HepG2 (cell line): Measurements from ENCODE around the gene RPS27A. TPM values are rescaled to one million over a fixed set of nuclear protein-coding genes. Genes with fewer than 3 reads are reported as not detected.
A peak's percentile ranks its signal among the peaks of the same experiment; 100 is the strongest.

Experiments
- ATAC-seq: fragments of 200-7000 bp; cut with Tn5 transposase; 3 replicates; pipeline ENCODE4 v1.9.1; 2020; ENCODE audit warnings: mild to moderate bottlenecking, moderate library complexity
- Bru-seq: library from RNA; stranded (reverse); fragments of 400-500 nt; gene quantifications from one replicate; lab custom pipeline; 2021; lab: Mats Ljungman, UMichigan
- BruChase-seq, 2 experiments: library from RNA; stranded (reverse); fragments of 400-500 nt; gene quantifications; one replicate each; lab custom pipeline; 2021; lab: Mats Ljungman, UMichigan
- BruUV-seq: library from RNA; stranded (reverse); fragments of 400-500 nt; replicated peaks from 2 replicates; lab custom pipeline; 2021; lab: Mats Ljungman, UMichigan
- CTCF ChIA-PET: fragments of 300-600 bp; formaldehyde crosslinking; extraction: SDS; loops from one replicate; lab custom pipeline; 2021; ENCODE audit warnings: low total read pairs, inconsistent platforms, low intra/inter-chr PET ratio; lab: Yijun Ruan, JAX
- POLR2A ChIA-PET: fragments of 350-600 bp; sonication (Branson Sonifier 250); formaldehyde crosslinking; loops from one replicate; lab custom pipeline; 2020; ENCODE audit warnings: antibody characterized with exemption, inconsistent platforms; lab: Yijun Ruan, JAX
- DNase-seq: peaks from one replicate; pipeline ENCODE4 v3.0.0-alpha.2; 2015; ENCODE audit warnings: low spot score
- FAIRE-seq: peaks from 3 replicates; lab custom pipeline; 2011; peaks lifted over from hg19 to GRCh38; lab: Jason Lieb, UNC
- H2AFZ ChIP-seq: one replicate; pipeline ENCODE4 v1.6.1; 2011; ENCODE audit warnings: low read length, inconsistent platforms
- H3K27ac ChIP-seq: fragments of 300-600 bp; 3 replicates; pipeline ENCODE4 v1.8.0; 2011; ENCODE audit warnings: mixed run types, mild to moderate bottlenecking, mixed read lengths, low read length, inconsistent platforms; ENCODE audit not compliant: insufficient read depth; ENCODE audit errors: extremely low read length
- H3K27me3 ChIP-seq, 2 experiments: fragments of 200-600 bp in 1 of 2; 2 replicates in 1 of 2; 3 replicates in 1 of 2; pipeline versions ENCODE4 v1.6.0 to v1.8.0; 2011; ENCODE audit warnings: low read length in 2 of 2, mild to moderate bottlenecking in 2 of 2, moderate library complexity in 2 of 2, inconsistent platforms in 1 of 2; ENCODE audit not compliant: insufficient read depth in 2 of 2, control insufficient read depth in 1 of 2
- H3K36me3 ChIP-seq, 2 experiments: fragments of 200-600 bp in 1 of 2; replicated peaks in 1 of 2; 2 replicates in 1 of 2; 3 replicates in 1 of 2; pipeline versions ENCODE4 v1.5.1 to v1.8.0; 2011; ENCODE audit warnings: low read length in 2 of 2, inconsistent platforms in 1 of 2; ENCODE audit not compliant: insufficient read depth in 2 of 2, control insufficient read depth in 1 of 2
- H3K4me1 ChIP-seq: 2 replicates; pipeline ENCODE4 v1.5.1; 2012; ENCODE audit warnings: low read length, inconsistent platforms; ENCODE audit not compliant: insufficient read depth
- H3K4me2 ChIP-seq: 2 replicates; pipeline ENCODE4 v1.6.0; 2011; ENCODE audit warnings: low read depth, low read length, inconsistent platforms
- H3K4me3 ChIP-seq, 3 experiments: fragments of 200-600 bp in 1 of 3; sonication (generic), shearing (Covaris generic) in 1 of 3; replicated peaks in 1 of 3; 2 replicates each; pipeline ENCODE4 v1.5.1; 2011 to 2016; ENCODE audit warnings: low read length in 3 of 3, inconsistent platforms in 2 of 3, low read depth in 2 of 3, mild to moderate bottlenecking in 2 of 3, control low read depth in 1 of 3, mixed read lengths in 1 of 3; ENCODE audit not compliant: insufficient read depth in 1 of 3
- H3K79me2 ChIP-seq: one replicate; pipeline ENCODE4 v1.6.1; 2011; ENCODE audit warnings: low read length, inconsistent platforms; ENCODE audit not compliant: insufficient read depth
- H3K9ac ChIP-seq: 2 replicates; pipeline ENCODE4 v1.6.0; 2011; ENCODE audit warnings: mild to moderate bottlenecking, low read depth, low read length, inconsistent platforms; ENCODE audit not compliant: insufficient read depth
- H3K9me3 ChIP-seq: 2 replicates; pipeline ENCODE4 v1.5.1; 2012; ENCODE audit warnings: mild to moderate bottlenecking, low read length
- H4K20me1 ChIP-seq: 2 replicates; pipeline ENCODE4 v1.6.0; 2011; ENCODE audit warnings: inconsistent platforms, mild to moderate bottlenecking, low read length, moderate library complexity; ENCODE audit not compliant: insufficient read depth
- ESRRA ChIP-seq: sonication (generic); formaldehyde crosslinking; IDR thresholded peaks from 2 replicates; pipeline ENCODE4 v1.5.1; 2020; ENCODE audit warnings: mild to moderate bottlenecking, low read depth, missing genetic modification reagents
- ETV5 ChIP-seq: IDR thresholded peaks from 2 replicates; pipeline ENCODE4 v1.6.1; 2018; ENCODE audit warnings: missing biosample characterization, missing genetic modification reagents, inconsistent platforms, borderline replicate concordance
- ETV6 ChIP-seq: sonication (generic); formaldehyde crosslinking; conservative IDR thresholded peaks from 2 replicates; pipeline ENCODE4 v1.4.0; 2020; ENCODE audit warnings: missing genetic modification reagents
- HOMEZ ChIP-seq: IDR thresholded peaks from 2 replicates; pipeline ENCODE4 v1.6.1; 2016; ENCODE audit warnings: low read depth
- HOXA5 ChIP-seq: sonication (generic); formaldehyde crosslinking; IDR thresholded peaks from 2 replicates; pipeline ENCODE4 v1.4.0; 2020; ENCODE audit warnings: missing genetic modification reagents
- MYC ChIP-seq: sonication (generic); formaldehyde crosslinking; IDR thresholded peaks from 2 replicates; pipeline ENCODE4 v1.9.0; 2021; ENCODE audit warnings: missing genetic modification reagents, borderline replicate concordance
- PLRG1 ChIP-seq: fragments of 450-650 bp; conservative IDR thresholded peaks from 2 replicates; pipeline ENCODE4 v1.6.1; 2016
- SNAI1 ChIP-seq: sonication (generic); formaldehyde crosslinking; IDR thresholded peaks from 2 replicates; pipeline ENCODE4 v1.5.0; 2020; ENCODE audit warnings: mild to moderate bottlenecking, missing genetic modification reagents, borderline replicate concordance
- ZBED4 ChIP-seq: sonication (generic); formaldehyde crosslinking; IDR thresholded peaks from 2 replicates; pipeline ENCODE4 v1.4.0; 2020; ENCODE audit warnings: missing genetic modification reagents, borderline replicate concordance
- ZNF543 ChIP-seq: sonication (generic); formaldehyde crosslinking; IDR thresholded peaks from 2 replicates; pipeline ENCODE4 v1.4.0; 2020; ENCODE audit warnings: mild to moderate bottlenecking, missing genetic modification reagents
- WGBS: methylation state at CpG from one replicate; pipeline ENCODE4 v1.1.6; 2017; ENCODE audit warnings: low lambda C conversion rate; 5-methylcytosine and 5-hydroxymethylcytosine counted together
- in situ Hi-C: cut with HindIII; loops from 2 replicates; pipeline ENCODE4 v1.10.0; 2017; ENCODE audit warnings: low pct_unique_long_range_greater_than_20kb; ENCODE audit not compliant: extremely low pct_ligation_motif_present
- intact Hi-C: fragments of 100-400 bp; cut with micrococcal nuclease; formaldehyde crosslinking; loops from one replicate; pipeline ENCODE4 v1.10.0; 2022; ENCODE audit not compliant: unreplicated experiment
- long read RNA-seq, 2 experiments: library from RNA in 1 of 2; library from polyadenylated mRNA in 1 of 2; stranded (forward) in 1 of 2; unstranded in 1 of 2; transcript quantifications; one replicate each; pipeline ENCODE4 v2.0.0, GENCODE V29; 2019 to 2022
- polyA minus RNA-seq, 3 experiments: library from RNA; depleted of rRNA, polyadenylated mRNA; stranded (reverse); fragments of >200 nt; gene quantifications; 2 replicates each; pipeline ENCODE4 v1.2.3, GENCODE V29; 2011; ENCODE audit warnings: low replicate concordance in 1 of 3
- polyA plus RNA-seq, 8 experiments: library from polyadenylated mRNA; depleted of rRNA in 3 of 8; stranded (reverse) in 7 of 8; unstranded in 1 of 8; fragments of >200 nt; fragmentation: Illumina TruSeq in 4 of 8; extraction: Trizol in 4 of 8; gene quantifications; 2 replicates each; pipeline versions ENCODE4 v1.2.1 to v1.2.3, GENCODE V29; 2011 to 2016; ENCODE audit warnings: low read depth in 4 of 8, missing spikeins in 1 of 8, mixed read lengths in 1 of 8; ENCODE audit not compliant: insufficient read depth in 1 of 8
- total RNA-seq, 5 experiments: library from RNA; depleted of rRNA; stranded (reverse); fragments of >200 nt; fragmentation: Illumina TruSeq; extraction: Trizol; gene quantifications; 2 replicates each; pipeline ENCODE4 v1.2.3, GENCODE V29; 2016; ENCODE audit warnings: low read depth in 1 of 5

The RPS27A gene
- total RNA-seq (2016; rRNA removed; fragmentation: Illumina TruSeq; extraction: Trizol) (2,779 and 3,447 TPM in 2 replicates), polyA plus RNA-seq (2011; rRNA removed) (2,422 and 3,269 TPM in 2 replicates), polyA minus RNA-seq (2011; rRNA and poly(A)+ RNA removed; ENCODE audit: low replicate concordance) (125 and 308 TPM in 2 replicates), Bru-seq, nascent RNA (percentile 99 among the genes with signal in this experiment), BruChase-seq, experiment 1, labeled RNA remaining after a 6-hour chase (percentile 99 among the genes with signal in this experiment), BruChase-seq, experiment 2, labeled RNA remaining after a 2-hour chase (percentile 99 among the genes with signal in this experiment)
- total RNA-seq (2016; cell fraction: cytosol; rRNA removed; fragmentation: Illumina TruSeq; extraction: Trizol; ENCODE audit: low read depth), result 3,724 and 4,228 TPM in 2 replicates
- total RNA-seq (2016; cell fraction: insoluble cytoplasmic fraction; rRNA removed; fragmentation: Illumina TruSeq; extraction: Trizol), result 2,787 and 3,487 TPM in 2 replicates
- 5,337 and 5,584 TPM in 2 replicates for total RNA-seq (2016; cell fraction: membrane; rRNA removed; fragmentation: Illumina TruSeq; extraction: Trizol)
- total RNA-seq (2016; cell fraction: nucleus; rRNA removed; fragmentation: Illumina TruSeq; extraction: Trizol), result 970 and 1,023 TPM in 2 replicates
- polyA plus RNA-seq (2011; cell fraction: cytosol; rRNA removed), result 2,304 and 3,147 TPM in 2 replicates
- 359 and 512 TPM in 2 replicates for polyA plus RNA-seq (2011; cell fraction: nucleus; rRNA removed)
- 3,631 and 4,280 TPM in 2 replicates for polyA plus RNA-seq (2012)
- polyA plus RNA-seq (2016; cell fraction: cytosol; fragmentation: Illumina TruSeq; extraction: Trizol; ENCODE audit: low read depth), result 4,950 and 4,974 TPM in 2 replicates
- polyA plus RNA-seq (2016; cell fraction: insoluble cytoplasmic fraction; fragmentation: Illumina TruSeq; extraction: Trizol; ENCODE audit: low read depth), result 3,258 and 3,662 TPM in 2 replicates
- polyA plus RNA-seq (2016; cell fraction: membrane; fragmentation: Illumina TruSeq; extraction: Trizol; ENCODE audit: low read depth), result 5,339 and 5,592 TPM in 2 replicates
- 1,724 and 1,834 TPM in 2 replicates for polyA plus RNA-seq (2016; cell fraction: nucleus; fragmentation: Illumina TruSeq; extraction: Trizol; ENCODE audit: insufficient read depth, low read depth)
- 415 and 421 TPM in 2 replicates for polyA minus RNA-seq (2011; cell fraction: cytosol; rRNA and poly(A)+ RNA removed)
- 265 and 307 TPM in 2 replicates for polyA minus RNA-seq (2011; cell fraction: nucleus; rRNA and poly(A)+ RNA removed)
- long read RNA-seq, experiment 1, transcript RPS27A-203 (5 exons, 796 nt), result minor isoform, 578 of 3,009 reads
- long read RNA-seq, experiment 1, transcript RPS27A-201 (6 exons, 1,071 nt), result major isoform, 2,242 of 3,009 reads
- long read RNA-seq, experiment 1, partial matches to known transcripts, result 68 of 3,009 reads
- long read RNA-seq, experiment 1, other reads (novel, unspliced or antisense), result 119 of 3,009 reads
- long read RNA-seq, experiment 2, transcript RPS27A-203 (5 exons, 796 nt), result major isoform, 190 of 4,757 reads
- long read RNA-seq, experiment 2, transcript RPS27A-201 (6 exons, 1,071 nt), result minor isoform, 7 of 4,757 reads
- long read RNA-seq, experiment 2, partial matches to known transcripts, result 4,234 of 4,757 reads
- long read RNA-seq, experiment 2, other reads (novel, unspliced or antisense), result 324 of 4,757 reads

- Histone ChIP-seq H3K4me3 (peak within 1 kb of the TSS; percentile 82 to 95 (median 93)), H3K27me3 (no peaks in the 10 kb centered on the region; a peak in 1 of 5 replicates), H3K4me2 (peak within 1 kb of the TSS; percentile 81), H3K9me3 (no peaks in the 10 kb centered on the region), H4K20me1 (peaks cover 13% of the 10 kb centered on the region), H3K27ac (peak within 1 kb of the TSS; percentile 98), H3K9ac (peak within 1 kb of the TSS; percentile 99), H2AFZ (peak within 1 kb of the TSS; percentile 100), H3K36me3 (peaks cover 4 to 25% of the 10 kb centered on the region in 2 experiments; a peak in 4 of 5 replicates), H3K79me2 (peaks cover 44% of the 10 kb centered on the region), H3K4me1 (peaks cover 59% of the 10 kb centered on the region)
- ChIA-PET CTCF (no interaction called here), POLR2A (interaction anchor here (0.6 to 1.3 kb wide), 22 partner anchors 8 to 287 kb away, joined by 3 to 13 read pairs (median 4); partner anchors contain the start of genes CFAP36 and RTN4)
- intact Hi-C loops, result loop anchor here (1.0 to 10.0 kb wide), 5 partner anchors 37 to 283 kb away; partner anchors contain the start of genes CCDC88A, CFAP36, MTIF2 and RTN4
- FAIRE-seq (peak; percentile 90), ATAC-seq (peak; percentile 96), DNase-seq (peak; percentile 99)
- under 1% methylated on average over 27 of the region's 37 CpGs for WGBS
- in situ Hi-C loops, result loop anchor here (5.0 kb wide), 1 partner anchor 35 kb away; the partner anchor contains the start of gene MTIF2
- no TSS peak for BruUV-seq
- TF ChIP-seq MYC (CRISPR knock-in tag), result peak; percentile 94
- no peak for TF ChIP-seq PLRG1
- 0 out of 2 replicates have a peak, but pooled peaks have one; percentile 31 for TF ChIP-seq HOXA5 (CRISPR knock-in tag)
- 0 out of 2 replicates have a peak, but pooled peaks have one; percentile 43 for TF ChIP-seq ESRRA (CRISPR knock-in tag)
- no peak; the same call in 1 of the 2 replicates for TF ChIP-seq SNAI1 (CRISPR knock-in tag)
- TF ChIP-seq ZNF543 (CRISPR knock-in tag), result peak; percentile 60
- no peak; the same call in 1 of the 2 replicates for TF ChIP-seq ZBED4 (CRISPR knock-in tag)
- 0 out of 2 replicates have a peak, but pooled peaks have one; percentile 27 for TF ChIP-seq ETV6 (CRISPR knock-in tag)
- peak; percentile 91 for TF ChIP-seq ETV5 (CRISPR knock-in tag)
- peak; percentile 80; the same call in 1 of the 2 replicates for TF ChIP-seq HOMEZ (CRISPR knock-in tag)
Observed at GRCh38 chr2:55232084-55232862, at the start of gene RPS27A, which contains the start of gene CLHC1. TSS of gene RPS27A (plus strand) at chr2:55232688. CDS start at chr2:55232825, 137 bp downstream. TSS of gene CLHC1 (minus strand) at chr2:55232293. CDS start at chr2:55222411, 9,882 bp downstream.
